H1 (cell line): ENCODE measurements around the gene APAF1. TPM values are rescaled to one million over a fixed set of nuclear protein-coding genes. Genes with fewer than 3 reads are reported as not detected.

Experiments
- CTCF ChIA-PET: fragments of 300-600 bp; sonication (Branson Sonifier 250); formaldehyde crosslinking; loops from one replicate; lab custom pipeline; 2021; ENCODE audit not compliant: partially characterized antibody; lab: Charles Lee
- POLR2A ChIA-PET: fragments of 300-600 bp; sonication (Branson Sonifier 250); formaldehyde crosslinking; loops from one replicate; lab custom pipeline; 2021; ENCODE audit warnings: inconsistent platforms; ENCODE audit not compliant: partially characterized antibody; lab: Charles Lee
- DNase-seq, 2 experiments: peaks; one replicate each; pipeline versions ENCODE4 v3.0.0 to v3.0.0-alpha.2; 2010 to 2022; ENCODE audit warnings: low spot score in 2 of 2, low read depth in 1 of 2, mixed read lengths in 1 of 2
- FAIRE-seq: peaks from 2 replicates; lab custom pipeline; 2011; peaks lifted over from hg19 to GRCh38; lab: Jason Lieb, UNC
- H2AFZ ChIP-seq: 2 replicates; pipeline ENCODE4 v1.8.1; 2012; ENCODE audit warnings: low read length, inconsistent platforms
- H2AK5ac ChIP-seq: 2 replicates; pipeline ENCODE4 v1.6.1; 2013; ENCODE audit warnings: low read depth, low read length
- H2BK120ac ChIP-seq: replicated peaks from 2 replicates; pipeline ENCODE3; 2013; ENCODE audit warnings: low read depth, low read length, inconsistent platforms
- H2BK12ac ChIP-seq: 2 replicates; pipeline ENCODE4 v1.6.1; 2013; ENCODE audit warnings: low read depth, low read length
- H2BK15ac ChIP-seq: 2 replicates; pipeline ENCODE4 v1.6.1; 2013; ENCODE audit warnings: low read length
- H2BK20ac ChIP-seq: 2 replicates; pipeline ENCODE4 v1.6.1; 2013; ENCODE audit warnings: low read length
- H2BK5ac ChIP-seq: 2 replicates; pipeline ENCODE4 v1.6.1; 2013; ENCODE audit warnings: low read depth, low read length
- H3K14ac ChIP-seq: 2 replicates; pipeline ENCODE4 v1.6.1; 2013; ENCODE audit warnings: inconsistent platforms; ENCODE audit not compliant: insufficient read length
- H3K18ac ChIP-seq: 2 replicates; pipeline ENCODE4 v1.6.1; 2013; ENCODE audit warnings: low read length; ENCODE audit errors: extremely low read depth
- H3K23ac ChIP-seq: 2 replicates; pipeline ENCODE4 v1.6.1; 2013; ENCODE audit warnings: inconsistent platforms; ENCODE audit not compliant: insufficient read length
- H3K23me2 ChIP-seq: 2 replicates; pipeline ENCODE4 v1.6.1; 2013; ENCODE audit warnings: low read depth, low read length
- H3K27ac ChIP-seq: 2 replicates; pipeline ENCODE4 v1.6.1; 2011; ENCODE audit warnings: low read depth, low read length, inconsistent platforms
- H3K27me3 ChIP-seq, 4 experiments: replicated peaks in 1 of 4; 1 replicate in 1 of 4; 2 replicates in 3 of 4; pipeline versions ENCODE4 v1.6.1 to v1.8.1; 2011 to 2013; ENCODE audit warnings: low read length in 3 of 4, mild to moderate bottlenecking in 3 of 4, inconsistent platforms in 2 of 4, mixed read lengths in 2 of 4, moderate library complexity in 1 of 4; ENCODE audit not compliant: control insufficient read depth in 3 of 4, insufficient read depth in 3 of 4; ENCODE audit errors: extremely low read depth in 1 of 4
- H3K36me3 ChIP-seq, 4 experiments: 2 replicates each; pipeline versions ENCODE4 v1.6.1 to v1.8.1; 2011 to 2013; ENCODE audit warnings: mild to moderate bottlenecking in 4 of 4, low read length in 3 of 4, moderate library complexity in 2 of 4, control low read depth in 1 of 4, inconsistent platforms in 1 of 4; ENCODE audit not compliant: insufficient read depth in 4 of 4, control insufficient read depth in 2 of 4
- H3K4ac ChIP-seq: replicated peaks from 2 replicates; pipeline ENCODE3; 2013; ENCODE audit warnings: low read length, low read depth, mixed read lengths, inconsistent platforms; ENCODE audit not compliant: insufficient read length
- H3K4me1 ChIP-seq, 4 experiments: replicated peaks in 1 of 4; 1 replicate in 1 of 4; 2 replicates in 3 of 4; pipeline versions ENCODE4 v1.6.1 to v1.8.1; 2011 to 2013; ENCODE audit warnings: low read length in 3 of 4, inconsistent platforms in 2 of 4, mixed read lengths in 1 of 4; ENCODE audit not compliant: insufficient read depth in 4 of 4, control insufficient read depth in 3 of 4
- H3K4me2 ChIP-seq, 2 experiments: 2 replicates each; pipeline versions ENCODE4 v1.6.1 to v1.8.1; 2011 to 2013; ENCODE audit warnings: low read depth in 2 of 2, low read length in 2 of 2, control low read depth in 1 of 2, inconsistent platforms in 1 of 2, mild to moderate bottlenecking in 1 of 2; ENCODE audit not compliant: insufficient read depth in 1 of 2
- H3K4me3 ChIP-seq, 4 experiments: fragments of 200-600, 300-600 bp in 1 of 4; sonication (generic), shearing (Covaris generic), sonication (Bioruptor Twin) in 1 of 4; 2 replicates each; pipeline versions ENCODE4 v1.5.1 to v1.8.1; 2011 to 2016; ENCODE audit warnings: low read length in 4 of 4, low read depth in 3 of 4, control low read depth in 2 of 4, inconsistent platforms in 2 of 4, mild to moderate bottlenecking in 2 of 4, mixed read lengths in 1 of 4, moderate library complexity in 1 of 4; ENCODE audit not compliant: insufficient read depth in 2 of 4; ENCODE audit errors: extremely low read depth in 1 of 4
- H3K56ac ChIP-seq: replicated peaks from 2 replicates; pipeline ENCODE3; 2013; ENCODE audit warnings: low read depth, mild to moderate bottlenecking, mixed read lengths, low read length, inconsistent platforms; ENCODE audit not compliant: insufficient read length
- H3K79me1 ChIP-seq: 2 replicates; pipeline ENCODE4 v1.6.1; 2013; ENCODE audit warnings: low read depth, low read length, control low read depth
- H3K79me2 ChIP-seq, 2 experiments: 2 replicates each; pipeline versions ENCODE4 v1.6.1 to v1.8.1; 2012 to 2013; ENCODE audit warnings: low read length in 2 of 2, mild to moderate bottlenecking in 2 of 2, inconsistent platforms in 1 of 2; ENCODE audit not compliant: insufficient read depth in 2 of 2, control insufficient read depth in 1 of 2
- H3K9ac ChIP-seq, 4 experiments: replicated peaks in 1 of 4; 1 replicate in 1 of 4; 2 replicates in 3 of 4; pipeline versions ENCODE4 v1.6.1 to v1.8.1; 2011 to 2013; ENCODE audit warnings: low read depth in 3 of 4, low read length in 3 of 4, control low read depth in 2 of 4, mild to moderate bottlenecking in 2 of 4, moderate library complexity in 2 of 4, inconsistent platforms in 1 of 4; ENCODE audit errors: extremely low read depth in 1 of 4
- H3K9me3 ChIP-seq, 2 experiments: 2 replicates each; pipeline versions ENCODE4 v1.6.1 to v1.8.1; 2012 to 2013; ENCODE audit warnings: mild to moderate bottlenecking in 2 of 2, moderate library complexity in 2 of 2, control low read depth in 1 of 2, inconsistent platforms in 1 of 2, low read depth in 1 of 2, low read length in 1 of 2, mixed read lengths in 1 of 2; ENCODE audit not compliant: insufficient read depth in 2 of 2
- H4K20me1 ChIP-seq, 2 experiments: replicated peaks in 1 of 2; 2 replicates each; pipeline versions ENCODE3 to v1.8.1; 2011 to 2013; ENCODE audit warnings: inconsistent platforms in 2 of 2, low read length in 2 of 2, mild to moderate bottlenecking in 1 of 2; ENCODE audit not compliant: insufficient read depth in 2 of 2, control insufficient read depth in 1 of 2
- H4K5ac ChIP-seq: 2 replicates; pipeline ENCODE4 v1.6.1; 2013; ENCODE audit warnings: low read length, low read depth, mixed read lengths, inconsistent platforms; ENCODE audit not compliant: insufficient read length
- H4K8ac ChIP-seq: 2 replicates; pipeline ENCODE4 v1.8.0; 2013; ENCODE audit warnings: mild to moderate bottlenecking, moderate library complexity, low read length, inconsistent platforms; ENCODE audit not compliant: insufficient read depth; ENCODE audit errors: extremely low read depth
- H4K91ac ChIP-seq: replicated peaks from 2 replicates; pipeline ENCODE3; 2013; ENCODE audit warnings: low read length, mixed read lengths, inconsistent platforms; ENCODE audit not compliant: insufficient read length
- BCL11A ChIP-seq, 2 experiments: IDR thresholded peaks; one replicate each; pipeline ENCODE4 v1.6.1; 2011; ENCODE audit warnings: low read depth in 2 of 2, low read length in 2 of 2, mild to moderate bottlenecking in 2 of 2
- MAFK ChIP-seq: IDR thresholded peaks from 2 replicates; pipeline ENCODE4 v1.6.1; 2012; ENCODE audit warnings: low read depth, mild to moderate bottlenecking, improper control_type of control experiment, low read length
- NANOG ChIP-seq: IDR thresholded peaks from 2 replicates; pipeline ENCODE4 v1.6.1; 2011; ENCODE audit warnings: low read length, low read depth, mild to moderate bottlenecking, inconsistent platforms; ENCODE audit not compliant: insufficient read depth, poor library complexity, severe bottlenecking
- POLR2AphosphoS5 ChIP-seq: IDR thresholded peaks from 2 replicates; pipeline ENCODE4 v1.6.1; 2011; ENCODE audit warnings: low read depth, low read length
- WGBS, 2 experiments: shearing (Covaris generic) in 1 of 2; methylation state at CpG; one replicate each; pipeline versions ENCODE4 v1.1.6 to v1.1.7; 2013 to 2015; ENCODE audit warnings: low lambda C conversion rate in 2 of 2, mixed read lengths in 2 of 2, inconsistent platforms in 1 of 2, low coverage in 1 of 2, missing lambda C conversion rate in 1 of 2; ENCODE audit not compliant: insufficient replicate concordance in 2 of 2, insufficient coverage in 1 of 2, insufficient read length in 1 of 2; ENCODE audit errors: extremely low coverage in 1 of 2, missing lambda C conversion rate in 1 of 2; 5-methylcytosine and 5-hydroxymethylcytosine counted together
- polyA plus RNA-seq, 7 experiments: library from polyadenylated mRNA; depleted of rRNA in 3 of 7; stranded (reverse) in 5 of 7; unstranded in 2 of 7; fragments of >200 nt in 5 of 7; fragments of 200-250 nt in 2 of 7; gene quantifications; 1 replicate in 5 of 7; 2 replicates in 1 of 7; 4 replicates in 1 of 7; pipeline versions ENCODE4 v1.2.1 to v1.2.3, GENCODE V29; 2011 to 2013; ENCODE audit warnings: missing spikeins in 2 of 7, mixed read lengths in 2 of 7
- total RNA-seq: library from RNA; stranded (reverse); fragmentation: NEBNext Ultra II Directional; extraction: Animal tissue kit (Norgen Biotek cat#: 25700); gene quantifications from 2 replicates; pipeline ENCODE4 v1.2.1, GENCODE V29; 2021
- TF ChIP-seq, protein P1 (sequence below): IDR thresholded peaks from 2 replicates; pipeline ENCODE4 v1.6.1; 2012; ENCODE audit warnings: low read length, inconsistent platforms

APAF1 gene
- total and polyA plus RNA-seq, 2 of the 8 experiments (the other 6 are each of a cell fraction or from before 2014, with no cell fraction given): 4.7 to 22.6 TPM

DNA sequence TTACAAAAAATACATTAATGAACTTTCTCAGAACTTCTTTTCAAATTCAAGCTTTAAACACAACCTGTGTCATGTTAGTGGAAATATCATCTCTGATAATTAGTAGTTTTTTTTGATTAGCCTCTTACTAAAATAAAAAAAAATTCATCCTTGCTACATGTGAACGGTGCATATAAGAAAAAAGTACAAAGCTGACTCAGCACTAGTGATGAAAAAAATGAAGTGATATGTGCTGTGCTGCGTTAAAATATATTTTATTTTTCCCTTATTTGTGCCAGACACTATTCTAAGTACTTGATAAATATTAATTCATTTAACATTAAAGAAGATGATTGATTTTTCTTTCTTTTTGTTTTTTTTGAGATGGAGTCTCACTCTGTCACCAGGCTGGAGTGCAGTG is 8.0 kb upstream of the APAF1 start:
- WGBS, 2 experiments: 94% methylated on average over 2 of the region's 2 CpGs; no CpG with 5 or more reads in 1 of the 2 experiments
- Histone ChIP-seq H3K4me2 (no peak overlapping the region), H4K20me1 (peaks cover 2% of the 10 kb centered on the region in 2 experiments), H2AFZ (no peak overlapping the region), H3K14ac (no peak overlapping the region), H3K9me3 (no peaks in the 10 kb centered on the region), H3K56ac (no peak overlapping the region), H3K9ac (no peak overlapping the region), H2BK20ac (no peak overlapping the region), H2BK120ac (no peak overlapping the region), H3K36me3 (0 out of 8 replicates have a peak, but pooled peaks cover 0 to 3% (median 0%) of the 10 kb centered on the region in 4 experiments), H3K23ac (no peak overlapping the region), H3K4ac (no peak overlapping the region), H2BK15ac (no peak overlapping the region), H3K79me2 (no peaks in the 10 kb centered on the region; a peak in 1 of 4 replicates), H4K5ac (no peak overlapping the region), H2BK5ac (no peak overlapping the region), H4K91ac (no peak overlapping the region), H3K27ac (no peak overlapping the region), H3K79me1 (no peaks in the 10 kb centered on the region; the same call in 1 of the 2 replicates), H3K23me2 (no peaks in the 10 kb centered on the region), H4K8ac (no peak overlapping the region), H2BK12ac (no peak overlapping the region), H3K18ac (no peak overlapping the region), H3K4me1 (no peaks in the 10 kb centered on the region), H2AK5ac (no peak overlapping the region), H3K27me3 (no peaks in the 10 kb centered on the region), H3K4me3 (no peak overlapping the region)
- no peak for TF ChIP-seq NANOG
- TF ChIP-seq MAFK: peak; percentile 39; the same call in 1 of the 2 replicates
- TF ChIP-seq BCL11A (IDR thresholded peaks at IDR 0.05; ENCODE audit: low read depth in 2 of 2, low read length in 2 of 2): no peak
- no peak for TF ChIP-seq POLR2AphosphoS5
- TF ChIP-seq, protein P1, sequence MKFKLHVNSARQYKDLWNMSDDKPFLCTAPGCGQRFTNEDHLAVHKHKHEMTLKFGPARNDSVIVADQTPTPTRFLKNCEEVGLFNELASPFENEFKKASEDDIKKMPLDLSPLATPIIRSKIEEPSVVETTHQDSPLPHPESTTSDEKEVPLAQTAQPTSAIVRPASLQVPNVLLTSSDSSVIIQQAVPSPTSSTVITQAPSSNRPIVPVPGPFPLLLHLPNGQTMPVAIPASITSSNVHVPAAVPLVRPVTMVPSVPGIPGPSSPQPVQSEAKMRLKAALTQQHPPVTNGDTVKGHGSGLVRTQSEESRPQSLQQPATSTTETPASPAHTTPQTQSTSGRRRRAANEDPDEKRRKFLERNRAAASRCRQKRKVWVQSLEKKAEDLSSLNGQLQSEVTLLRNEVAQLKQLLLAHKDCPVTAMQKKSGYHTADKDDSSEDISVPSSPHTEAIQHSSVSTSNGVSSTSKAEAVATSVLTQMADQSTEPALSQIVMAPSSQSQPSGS: no peak
- ChIA-PET POLR2A (no interaction called here), CTCF (interaction anchor here (0.8 to 1.2 kb wide), 4 partner anchors 15 to 943 kb away, joined by 3 to 5 read pairs (median 3); no protein-coding TSS in a partner anchor)
- DNase-seq: no peak
- FAIRE-seq: no peak
